Endothelial cell of umbilical vein (primary cell): Measurements from ENCODE around the gene TNPO2. TPM values are rescaled to one million over a fixed set of nuclear protein-coding genes. Genes with fewer than 3 reads are reported as not detected.

ENCODE experiments used
- BruUV-seq: library from RNA; stranded (reverse); fragments of 400-500 nt; replicated peaks from 2 replicates; lab custom pipeline; 2021; lab: Mats Ljungman, UMichigan
- CTCF ChIA-PET: fragments of 300-600, 350-600 bp; sonication (Branson Sonifier 250); formaldehyde crosslinking; loops from one replicate; lab custom pipeline; 2021; ENCODE audit warnings: antibody characterized with exemption, inconsistent platforms; lab: Charles Lee
- POLR2A ChIA-PET: fragments of 300-600, 350-600 bp; sonication (Branson Sonifier 250); formaldehyde crosslinking; loops from one replicate; lab custom pipeline; 2021; ENCODE audit warnings: antibody characterized with exemption, inconsistent platforms; lab: Charles Lee
- DNase-seq: peaks from one replicate; pipeline ENCODE4 v3.0.0-alpha.2; 2011; ENCODE audit warnings: low read depth, low spot score
- FAIRE-seq: peaks from 2 replicates; lab custom pipeline; 2011; peaks lifted over from hg19 to GRCh38; lab: Jason Lieb, UNC
- H2AFZ ChIP-seq: 2 replicates; pipeline ENCODE4 v1.6.0; 2012; ENCODE audit warnings: low read depth, low read length, control low read depth, inconsistent platforms
- H3K27ac ChIP-seq: 2 replicates; pipeline ENCODE4 v1.5.1; 2011; ENCODE audit warnings: low read depth, mild to moderate bottlenecking, control low read depth, low read length, moderate library complexity; ENCODE audit not compliant: insufficient read depth
- H3K27me3 ChIP-seq, 2 experiments: 2 replicates each; pipeline versions ENCODE4 v1.6.0 to v1.6.1; 2011; ENCODE audit warnings: low read length in 2 of 2, mixed read lengths in 1 of 2; ENCODE audit not compliant: control insufficient read depth in 2 of 2, insufficient read depth in 2 of 2
- H3K36me3 ChIP-seq, 2 experiments: 2 replicates in 1 of 2; 3 replicates in 1 of 2; pipeline ENCODE4 v1.5.1; 2011; ENCODE audit warnings: low read length in 2 of 2, mild to moderate bottlenecking in 1 of 2, moderate library complexity in 1 of 2; ENCODE audit not compliant: control insufficient read depth in 2 of 2, insufficient read depth in 2 of 2; ENCODE audit errors: extremely low read depth in 1 of 2
- H3K4me1 ChIP-seq: 3 replicates; pipeline ENCODE4 v1.5.1; 2011; ENCODE audit warnings: mild to moderate bottlenecking, low read length; ENCODE audit not compliant: control insufficient read depth, insufficient read depth; ENCODE audit errors: extremely low read depth
- H3K4me2 ChIP-seq: 2 replicates; pipeline ENCODE4 v1.6.1; 2011; ENCODE audit warnings: low read length, control low read depth, mixed read lengths; ENCODE audit not compliant: insufficient read depth
- H3K4me3 ChIP-seq, 3 experiments: fragments of 200-600 bp in 1 of 3; sonication (generic), shearing (Covaris generic) in 1 of 3; replicated peaks in 1 of 3; 2 replicates each; pipeline ENCODE4 v1.5.1; 2011 to 2016; ENCODE audit warnings: control low read depth in 3 of 3, low read length in 3 of 3, mild to moderate bottlenecking in 2 of 3, inconsistent platforms in 1 of 3, low read depth in 1 of 3, moderate library complexity in 1 of 3; ENCODE audit not compliant: insufficient read depth in 1 of 3
- H3K79me2 ChIP-seq: 2 replicates; pipeline ENCODE4 v1.6.0; 2012; ENCODE audit warnings: low read length, inconsistent platforms; ENCODE audit not compliant: control insufficient read depth, insufficient read depth
- H3K9ac ChIP-seq: replicated peaks from 2 replicates; pipeline ENCODE3; 2011; ENCODE audit warnings: low read length, control low read depth; ENCODE audit not compliant: insufficient read depth; ENCODE audit errors: extremely low read depth
- H3K9me1 ChIP-seq: replicated peaks from 3 replicates; pipeline ENCODE4 v1.6.0; 2011; ENCODE audit warnings: mild to moderate bottlenecking, low read length; ENCODE audit not compliant: control insufficient read depth, insufficient read depth; ENCODE audit errors: extremely low read depth
- H3K9me3 ChIP-seq: replicated peaks from 2 replicates; pipeline ENCODE4 v1.5.1; 2012; ENCODE audit warnings: low read length, inconsistent platforms; ENCODE audit not compliant: control insufficient read depth, insufficient read depth
- H4K20me1 ChIP-seq: replicated peaks from 2 replicates; pipeline ENCODE3; 2011; ENCODE audit warnings: mild to moderate bottlenecking, low read length; ENCODE audit not compliant: control insufficient read depth, insufficient read depth; ENCODE audit errors: extremely low read depth
- CTCF ChIP-seq, 2 donors: IDR thresholded peaks; 1 replicate in 1 of 2; 2 replicates in 1 of 2; pipeline ENCODE4 v1.5.1; 2011; ENCODE audit warnings: low read length in 2 of 2, mild to moderate bottlenecking in 2 of 2, moderate library complexity in 2 of 2, control low read depth in 1 of 2, inconsistent platforms in 1 of 2, low read depth in 1 of 2; ENCODE audit not compliant: insufficient read depth in 1 of 2; ENCODE audit errors: extremely low read depth in 1 of 2
- EZH2 ChIP-seq: IDR thresholded peaks from 2 replicates; pipeline ENCODE4 v1.6.1; 2012; ENCODE audit warnings: borderline replicate concordance, low read depth, mild to moderate bottlenecking, moderate library complexity, low read length, inconsistent platforms; ENCODE audit not compliant: severe bottlenecking
- FOS ChIP-seq: IDR thresholded peaks from 2 replicates; pipeline ENCODE4 v1.6.1; 2011; ENCODE audit warnings: mild to moderate bottlenecking, low read length, moderate library complexity, borderline replicate concordance; ENCODE audit not compliant: insufficient read depth
- GATA2 ChIP-seq: IDR thresholded peaks from 2 replicates; pipeline ENCODE4 v1.7.0; 2011; ENCODE audit warnings: low read depth, mild to moderate bottlenecking, moderate library complexity, mixed read lengths, low read length; ENCODE audit not compliant: insufficient read length, insufficient read depth
- JUN ChIP-seq: IDR thresholded peaks from 2 replicates; pipeline ENCODE4 v1.6.1; 2011; ENCODE audit warnings: borderline replicate concordance, low read depth; ENCODE audit not compliant: insufficient read length, insufficient read depth
- MYC ChIP-seq: IDR thresholded peaks from one replicate; pipeline ENCODE4 v1.6.1; 2011; ENCODE audit warnings: mild to moderate bottlenecking, low read depth, low read length
- POLR2A ChIP-seq: IDR thresholded peaks from 2 replicates; pipeline ENCODE4 v1.6.1; 2012; ENCODE audit warnings: low read depth, mild to moderate bottlenecking, control low read depth, low read length
- POLR2AphosphoS5 ChIP-seq: IDR thresholded peaks from 2 replicates; pipeline ENCODE4 v1.6.1; 2012; ENCODE audit warnings: low read depth, mild to moderate bottlenecking, control low read depth, low read length, moderate library complexity; ENCODE audit not compliant: insufficient read depth
- dilution Hi-C: fragments of 300-500 bp; cut with MboI; formaldehyde crosslinking; loops from one replicate; pipeline ENCODE4 v1.15.0; 2019; ENCODE audit warnings: low sequenced_read_pairs; ENCODE audit not compliant: extremely low pct_ligation_motif_present
- intact Hi-C: fragments of 100-400 bp; cut with micrococcal nuclease; formaldehyde crosslinking; loops from one replicate; pipeline ENCODE4 v1.10.0; 2022
- polyA plus RNA-seq, 4 experiments: library from polyadenylated mRNA; depleted of rRNA in 3 of 4; stranded (reverse) in 3 of 4; unstranded in 1 of 4; fragments of >200 nt; gene quantifications; 2 replicates each; pipeline versions ENCODE4 v1.2.1 to v1.2.3, GENCODE V29; 2011 to 2012; ENCODE audit warnings: missing spikeins in 1 of 4
- total RNA-seq: library from RNA; stranded (reverse); gene quantifications from 2 replicates; pipeline ENCODE4 v1.2.3, GENCODE V29; 2021
- TF ChIP-seq, protein P1 (sequence below): IDR thresholded peaks from 2 replicates; pipeline ENCODE4 v1.6.1; 2011; ENCODE audit not compliant: insufficient read depth, insufficient read length

Gene TNPO2
- total and polyA plus RNA-seq, 2 donors (not counting 3 experiments of a cell fraction or from before 2014, with no cell fraction given), result 94.5 to 98.8 TPM

DNA sequence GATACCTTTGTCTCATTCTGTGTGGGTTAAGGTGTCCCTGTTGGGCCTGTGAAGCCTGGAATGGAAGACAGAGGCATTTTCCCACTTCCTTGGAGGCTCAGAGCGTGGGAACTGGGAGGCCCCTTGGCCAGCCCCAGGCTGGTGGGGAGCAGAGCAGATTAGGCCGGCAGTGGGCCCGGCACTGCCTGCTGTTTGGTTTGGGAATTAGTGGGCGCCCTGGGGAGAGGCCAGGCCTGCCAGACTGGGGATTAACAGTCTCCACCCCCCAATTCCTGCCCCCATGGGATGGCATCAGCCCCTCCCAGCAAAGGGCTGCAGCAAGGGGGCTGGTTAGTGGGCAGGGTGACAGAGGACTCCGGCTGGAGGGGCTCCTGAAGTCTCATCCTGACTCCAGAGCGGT lies 24.8 kb upstream of the TNPO2 start:
- no peaks in the 10 kb centered on the region for H3K9me3 ChIP-seq
- no peak overlapping the region for H2AFZ ChIP-seq
- ChIA-PET CTCF (interaction anchor here (2.2 to 2.4 kb wide), 2 partner anchors 9 to 11 kb away, joined by 16 to 17 read pairs; no protein-coding TSS in a partner anchor), POLR2A (no interaction called here)
- H3K9me1 ChIP-seq, result no peaks in the 10 kb centered on the region
- H3K4me3 ChIP-seq, result no peak overlapping the region
- no TSS peak for BruUV-seq
- no peaks in the 10 kb centered on the region for H4K20me1 ChIP-seq
- intact Hi-C loops (no loop called here), dilution Hi-C loops (no loop called here)
- DNase-seq (no peak), FAIRE-seq (no peak)
- H3K27ac ChIP-seq, result no peak overlapping the region
- H3K79me2 ChIP-seq, result no peaks in the 10 kb centered on the region
- no peak for TF ChIP-seq FOS
- TF ChIP-seq JUN, result no peak
- TF ChIP-seq EZH2, result no peak
- TF ChIP-seq, protein P1, sequence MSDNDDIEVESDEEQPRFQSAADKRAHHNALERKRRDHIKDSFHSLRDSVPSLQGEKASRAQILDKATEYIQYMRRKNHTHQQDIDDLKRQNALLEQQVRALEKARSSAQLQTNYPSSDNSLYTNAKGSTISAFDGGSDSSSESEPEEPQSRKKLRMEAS, result no peak
- TF ChIP-seq MYC, result no peak
- TF ChIP-seq CTCF (IDR thresholded peaks at IDR 0.05; ENCODE audit: extremely low read depth in 1 of 2, insufficient read depth in 1 of 2, low read depth in 1 of 2, low read length in 2 of 2), result no peak
- TF ChIP-seq POLR2A, result no peak
- no peak for TF ChIP-seq GATA2
- no peak for TF ChIP-seq POLR2AphosphoS5
- H3K9ac ChIP-seq, result no peak overlapping the region
- peaks cover 2% of the 10 kb centered on the region for H3K4me1 ChIP-seq
- H3K4me2 ChIP-seq, result no peak overlapping the region
- H3K27me3 ChIP-seq, result peaks cover 0 to 7% of the 10 kb centered on the region in 2 experiments
- peaks cover 0 to 20% of the 10 kb centered on the region in 2 experiments for H3K36me3 ChIP-seq
